Measurements from ENCODE around the gene AARS2. TPM values are rescaled to one million over a fixed set of nuclear protein-coding genes. Genes with fewer than 3 reads are reported as not detected.

AARS2 gene
- total RNA-seq, 1 experiment from 2014 or later: 21.7 TPM

DNA sequence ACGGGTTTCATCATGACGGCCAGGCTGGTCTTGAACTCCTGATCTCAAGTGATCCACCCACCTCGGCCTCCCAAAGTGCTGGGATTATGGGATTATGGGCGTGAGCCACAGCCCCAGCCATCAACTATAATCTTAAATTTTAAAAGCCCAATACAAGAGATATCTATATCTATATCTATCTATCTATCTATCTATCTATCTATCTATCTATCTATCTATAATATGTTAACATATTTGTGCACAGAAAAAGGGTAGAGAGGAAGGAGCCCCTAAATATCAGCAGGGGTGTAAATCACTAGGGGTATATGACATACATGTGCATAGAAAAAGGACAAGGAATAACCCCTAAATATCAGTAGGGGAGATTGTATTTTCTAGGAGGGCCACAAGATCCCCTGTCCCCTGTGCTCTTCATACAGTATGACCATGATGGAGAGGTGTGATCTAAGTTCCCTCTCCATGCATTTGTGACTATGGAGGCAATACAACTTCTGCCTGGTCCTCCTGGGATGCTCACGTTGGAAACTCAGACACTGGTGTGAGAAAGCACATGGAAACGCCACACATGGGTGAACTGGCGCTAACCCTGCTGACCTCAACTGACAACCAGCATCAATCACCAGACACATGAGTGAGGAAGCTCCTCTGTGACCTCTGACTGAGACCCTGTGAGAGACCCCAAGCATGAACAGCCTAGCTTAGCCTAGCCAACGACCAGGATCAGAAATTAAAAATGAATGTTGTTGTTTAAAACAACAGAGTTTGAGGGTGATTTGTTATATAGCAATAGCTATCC lies 28.1 kb upstream of the AARS2 start:
- H4K20me1 ChIP-seq (ENCODE audit: control insufficient read depth, insufficient read depth, insufficient read length): no peaks in the 10 kb centered on the region
- H3K27me3 ChIP-seq (ENCODE audit: insufficient read depth, low read length): no peaks in the 10 kb centered on the region
- Mint-ChIP-seq H3K36me3 (ENCODE audit: insufficient read depth in 1 of 3, low read depth in 3 of 3) (no peaks in the 10 kb centered on the region), H3K27ac (no peak overlapping the region; a peak in 1 of 7 replicates), H3K4me1 (peaks cover 24 to 25% of the 10 kb centered on the region in 2 experiments), H3K27me3 (ENCODE audit: low read depth) (peaks cover 5% of the 10 kb centered on the region), H3K4me3 (no peak overlapping the region), H3K9me3 (no peaks in the 10 kb centered on the region)
- no peak overlapping the region for H3K18ac ChIP-seq (ENCODE audit: insufficient read length, low read depth, low read length)
- H2BK12ac ChIP-seq (ENCODE audit: insufficient read length, low read depth, low read length): no peak overlapping the region
- H4K91ac ChIP-seq (ENCODE audit: insufficient read length, low read depth, low read length): no peak overlapping the region
- no peaks in the 10 kb centered on the region for H3K23me2 ChIP-seq (ENCODE audit: insufficient read length, low read depth, low read length, poor library complexity, severe bottlenecking)
- TF ChIP-seq, protein P1, sequence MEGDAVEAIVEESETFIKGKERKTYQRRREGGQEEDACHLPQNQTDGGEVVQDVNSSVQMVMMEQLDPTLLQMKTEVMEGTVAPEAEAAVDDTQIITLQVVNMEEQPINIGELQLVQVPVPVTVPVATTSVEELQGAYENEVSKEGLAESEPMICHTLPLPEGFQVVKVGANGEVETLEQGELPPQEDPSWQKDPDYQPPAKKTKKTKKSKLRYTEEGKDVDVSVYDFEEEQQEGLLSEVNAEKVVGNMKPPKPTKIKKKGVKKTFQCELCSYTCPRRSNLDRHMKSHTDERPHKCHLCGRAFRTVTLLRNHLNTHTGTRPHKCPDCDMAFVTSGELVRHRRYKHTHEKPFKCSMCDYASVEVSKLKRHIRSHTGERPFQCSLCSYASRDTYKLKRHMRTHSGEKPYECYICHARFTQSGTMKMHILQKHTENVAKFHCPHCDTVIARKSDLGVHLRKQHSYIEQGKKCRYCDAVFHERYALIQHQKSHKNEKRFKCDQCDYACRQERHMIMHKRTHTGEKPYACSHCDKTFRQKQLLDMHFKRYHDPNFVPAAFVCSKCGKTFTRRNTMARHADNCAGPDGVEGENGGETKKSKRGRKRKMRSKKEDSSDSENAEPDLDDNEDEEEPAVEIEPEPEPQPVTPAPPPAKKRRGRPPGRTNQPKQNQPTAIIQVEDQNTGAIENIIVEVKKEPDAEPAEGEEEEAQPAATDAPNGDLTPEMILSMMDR (conservative IDR thresholded peaks at IDR 0.05): no peak
- no peak overlapping the region for H2AK5ac ChIP-seq (ENCODE audit: insufficient read length, low read length)
- H3K23ac ChIP-seq (ENCODE audit: insufficient read length, low read depth, low read length): no peak overlapping the region
- no peak overlapping the region for H2BK5ac ChIP-seq (ENCODE audit: insufficient read length, low read length)
- no peak overlapping the region for H3K4me2 ChIP-seq (ENCODE audit: insufficient read depth, insufficient read length, low read length)
- H3K4me1 ChIP-seq (ENCODE audit: insufficient read depth, low read length): 0 out of 2 replicates have a peak, but pooled peaks cover 2% of the 10 kb centered on the region
- no peak overlapping the region for H4K5ac ChIP-seq (ENCODE audit: insufficient read length, low read depth, low read length)
- H4K8ac ChIP-seq (replicated peaks; ENCODE audit: insufficient read length, low read depth, low read length): no peak overlapping the region
- no peak overlapping the region for H3K9ac ChIP-seq (ENCODE audit: extremely low read depth, insufficient read length, low read length)
- H3K9me3 ChIP-seq (ENCODE audit: control insufficient read depth, low read depth, low read length): no peaks in the 10 kb centered on the region
- WGBS (ENCODE audit: extremely low coverage, insufficient read length, low lambda C conversion rate): no CpG with 5 or more reads among the region's 8 CpGs
- DNase-seq: no peak
- H3K56ac ChIP-seq (ENCODE audit: insufficient read length, low read depth, low read length): no peak overlapping the region
- no peak overlapping the region for H3K14ac ChIP-seq (ENCODE audit: insufficient read depth, low read length)
- H3K79me1 ChIP-seq (ENCODE audit: insufficient read depth, low read depth, low read length, poor library complexity, severe bottlenecking): no peaks in the 10 kb centered on the region
- no peak overlapping the region for H2BK15ac ChIP-seq (ENCODE audit: low read depth, low read length)
- no peak overlapping the region for H2AFZ ChIP-seq (ENCODE audit: low read length)
- H3K79me2 ChIP-seq (ENCODE audit: insufficient read depth, low read length): no peaks in the 10 kb centered on the region
- H2BK20ac ChIP-seq (ENCODE audit: low read depth, low read length, poor library complexity, severe bottlenecking): no peak overlapping the region
- H3T11ph ChIP-seq (ENCODE audit: low read length): no peak overlapping the region
- H3K4ac ChIP-seq (ENCODE audit: low read depth, low read length): no peak overlapping the region
- H2BK120ac ChIP-seq (ENCODE audit: low read depth, low read length, poor library complexity, severe bottlenecking): no peak overlapping the region
- H3K27ac ChIP-seq (ENCODE audit: insufficient read length, low read depth, low read length): no peak overlapping the region

Measured in H9 (cell line).